ENCODE results near the gene CWH43.
"Not testable (repeated sequence)": the region's sequence is repeated elsewhere in the genome, so short reads cannot be mapped to it uniquely, and the experiment has no call there.

CWH43 gene

GRCh38 chr4:49096215-49096614 is 110.1 kb downstream of the CWH43 start:
- not testable (repeated sequence) for DNase-seq (ENCODE audit: low read depth in 3 of 3, low spot score in 1 of 3)

GRCh38 chr4:49096627-49097026 is 110.6 kb downstream of the CWH43 start:
- DNase-seq (ENCODE audit: low read depth in 3 of 3, low spot score in 1 of 3) = not testable (repeated sequence)

- DNase-seq (ENCODE audit: low read depth in 3 of 3, low spot score in 1 of 3) = not testable (repeated sequence)
These were observed 111.0 kb downstream of the CWH43 start for GRCh38 chr4:49097071-49097470.

GRCh38 chr4:49097505-49097904 is 111.4 kb downstream of the CWH43 start:
- DNase-seq (ENCODE audit: low read depth in 3 of 3, low spot score in 1 of 3) = not testable (repeated sequence)

- DNase-seq (ENCODE audit: low read depth in 3 of 3, low spot score in 1 of 3) = not testable (repeated sequence)
These were observed 112.1 kb downstream of the CWH43 start for GRCh38 chr4:49098034-49098759.

- DNase-seq (ENCODE audit: low read depth in 3 of 3, low spot score in 1 of 3) = not testable (repeated sequence)
These were observed 113.9 kb downstream of the CWH43 start for GRCh38 chr4:49099831-49100444.

GRCh38 chr4:49102344-49102898 is 116.3 kb downstream of the CWH43 start:
- not testable (repeated sequence) for DNase-seq (ENCODE audit: low read depth in 3 of 3, low spot score in 1 of 3)

GRCh38 chr4:49103436-49104136 is 117.5 kb downstream of the CWH43 start:
- not testable (repeated sequence) for DNase-seq (ENCODE audit: low read depth in 3 of 3, low spot score in 1 of 3)

- not testable (repeated sequence) for DNase-seq (ENCODE audit: low read depth in 3 of 3, low spot score in 1 of 3)
These were observed 118.3 kb downstream of the CWH43 start for GRCh38 chr4:49104231-49104930.

- DNase-seq (ENCODE audit: low read depth in 3 of 3, low spot score in 1 of 3) = not testable (repeated sequence)
These were observed 119.3 kb downstream of the CWH43 start for GRCh38 chr4:49105248-49105904.

- not testable (repeated sequence) for DNase-seq (ENCODE audit: low read depth in 3 of 3, low spot score in 1 of 3)
These were observed 121.2 kb downstream of the CWH43 start for GRCh38 chr4:49107262-49107661.

GRCh38 chr4:49108183-49108978 is 122.3 kb downstream of the CWH43 start:
- not testable (repeated sequence) for DNase-seq (ENCODE audit: low read depth in 3 of 3, low spot score in 1 of 3)

GRCh38 chr4:49109567-49110166 is 123.6 kb downstream of the CWH43 start:
- not testable (repeated sequence) for DNase-seq (ENCODE audit: low read depth in 3 of 3, low spot score in 1 of 3)

- not testable (repeated sequence) for DNase-seq (ENCODE audit: low read depth in 3 of 3, low spot score in 1 of 3)
These were observed 124.5 kb downstream of the CWH43 start for GRCh38 chr4:49110579-49110978.
